ENCODE measurements around the gene CACNA1G. TPM values are rescaled to one million over a fixed set of nuclear protein-coding genes. Genes with fewer than 3 reads are reported as not detected.

The CACNA1G gene
- total RNA-seq, 1 donor from 2014 or later, result 0.07 TPM

DNA sequence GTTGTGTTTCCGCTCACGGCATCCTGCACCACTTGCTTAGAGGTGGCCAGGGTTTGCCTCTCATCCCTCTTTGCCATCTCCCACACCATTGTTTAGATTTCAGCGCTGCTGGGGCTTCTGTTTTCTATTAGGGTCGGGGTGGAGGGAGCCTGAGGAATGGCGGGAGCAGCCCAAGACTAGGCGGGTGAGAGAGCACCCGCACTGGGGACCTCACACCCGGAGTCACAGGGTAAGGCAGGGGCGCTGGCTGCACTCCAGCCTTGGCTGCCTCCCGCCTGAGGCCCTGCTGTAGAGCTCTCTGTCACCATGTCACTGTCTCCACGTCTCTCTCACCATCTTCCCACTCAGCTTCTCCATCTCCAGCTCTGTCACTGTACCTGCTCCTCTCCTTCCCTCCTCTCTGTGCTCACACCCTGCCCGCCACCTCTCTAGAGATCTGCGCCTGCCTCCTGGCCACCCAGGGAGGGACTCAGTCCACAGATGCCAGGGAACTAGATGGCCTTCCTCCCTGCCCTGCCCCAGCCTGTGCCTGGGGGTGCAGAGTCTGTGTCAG lies 41.4 kb downstream of the CACNA1G start:
- TF ChIP-seq CTCF (IDR thresholded peaks at IDR 0.05), result no peak
- Mint-ChIP-seq H3K9me3 (no peaks in the 10 kb centered on the region), H3K4me3 (no peak overlapping the region), H3K27me3 (peaks cover 35% of the 10 kb centered on the region), H3K27ac (no peak overlapping the region), H3K36me3 (ENCODE audit: low read depth) (no peaks in the 10 kb centered on the region), H3K4me1 (peaks cover 4% of the 10 kb centered on the region)
- ATAC-seq (ENCODE audit: low read depth) (no peak), DNase-seq (no peak)
- intact Hi-C loops (cut with micrococcal nuclease), result no loop called here
- ChIA-PET CTCF (no interaction called here), POLR2A (no interaction called here)

- ChIA-PET POLR2A (no interaction called here), CTCF (no interaction called here)
- Mint-ChIP-seq H3K4me1 (peaks cover 4% of the 10 kb centered on the region), H3K4me3 (no peak overlapping the region), H3K9me3 (no peaks in the 10 kb centered on the region), H3K27me3 (peaks cover 40% of the 10 kb centered on the region), H3K27ac (no peak overlapping the region), H3K36me3 (ENCODE audit: low read depth) (no peaks in the 10 kb centered on the region)
- intact Hi-C loops (cut with micrococcal nuclease), result no loop called here
- no peak for TF ChIP-seq CTCF (IDR thresholded peaks at IDR 0.05)
- no peak for ATAC-seq (ENCODE audit: low read depth)
- no peak for DNase-seq
Observed at GRCh38 chr17:50602836-50603235, 42.3 kb downstream of the CACNA1G start.

GRCh38 chr17:50603340-50603739 lies 42.8 kb downstream of the CACNA1G start:
- no peak overlapping the region for H3K27ac Mint-ChIP-seq
- peaks cover 3% of the 10 kb centered on the region for H3K4me1 Mint-ChIP-seq
- no peak for TF ChIP-seq CTCF (IDR thresholded peaks at IDR 0.05)

GRCh38 chr17:50604513-50604912 lies 44.0 kb downstream of the CACNA1G start:
- no peak for TF ChIP-seq CTCF (IDR thresholded peaks at IDR 0.05)
- no peak for ATAC-seq (ENCODE audit: low read depth)
- Mint-ChIP-seq H3K9me3 (no peaks in the 10 kb centered on the region), H3K4me3 (no peak overlapping the region), H3K4me1 (no peaks in the 10 kb centered on the region), H3K27me3 (peaks cover 40% of the 10 kb centered on the region), H3K27ac (no peak overlapping the region), H3K36me3 (ENCODE audit: low read depth) (no peaks in the 10 kb centered on the region)
- intact Hi-C loops (cut with micrococcal nuclease), result no loop called here
- ChIA-PET POLR2A (no interaction called here), CTCF (no interaction called here)
- DNase-seq, result no peak

More at GRCh38 chr17:50603340-50603739, 42.8 kb downstream of the CACNA1G start:
- ChIA-PET CTCF (no interaction called here), POLR2A (no interaction called here)
- H3K9me3 Mint-ChIP-seq, result no peaks in the 10 kb centered on the region
- H3K27me3 Mint-ChIP-seq, result peaks cover 40% of the 10 kb centered on the region
- intact Hi-C loops (cut with micrococcal nuclease), result no loop called here
- H3K4me3 Mint-ChIP-seq, result no peak overlapping the region
- ATAC-seq (ENCODE audit: low read depth) (no peak), DNase-seq (no peak)
- H3K36me3 Mint-ChIP-seq (ENCODE audit: low read depth), result no peaks in the 10 kb centered on the region

DNA sequence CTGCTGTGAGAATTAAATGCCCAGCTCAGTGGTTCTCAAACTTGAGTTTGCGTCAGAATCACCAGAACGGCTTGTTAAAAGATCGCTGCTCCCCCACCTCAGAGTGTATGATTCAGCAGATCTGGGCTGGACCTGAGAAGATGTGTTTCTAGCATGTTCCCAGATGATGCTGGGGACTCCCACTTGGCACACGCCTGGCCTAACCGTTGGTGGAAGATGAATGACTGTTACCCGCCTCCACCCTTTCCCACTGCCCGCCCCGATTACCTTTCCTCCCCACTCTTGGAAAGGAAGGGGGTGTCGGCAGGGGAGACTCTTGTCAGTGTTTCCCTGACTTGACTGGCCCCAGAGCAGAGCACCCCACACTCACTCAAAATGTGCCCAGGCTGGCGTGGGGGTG lies 44.9 kb downstream of the CACNA1G start:
- H3K4me1 Mint-ChIP-seq, result no peaks in the 10 kb centered on the region
- TF ChIP-seq CTCF (IDR thresholded peaks at IDR 0.05), result no peak
- ChIA-PET CTCF (no interaction called here), POLR2A (no interaction called here)
- no peak for ATAC-seq (ENCODE audit: low read depth)
- no peak overlapping the region for H3K27ac Mint-ChIP-seq
- DNase-seq, result no peak
- intact Hi-C loops (cut with micrococcal nuclease), result no loop called here
- H3K4me3 Mint-ChIP-seq, result no peak overlapping the region
- peaks cover 36% of the 10 kb centered on the region for H3K27me3 Mint-ChIP-seq
- H3K36me3 Mint-ChIP-seq (ENCODE audit: low read depth), result no peaks in the 10 kb centered on the region
- H3K9me3 Mint-ChIP-seq, result no peaks in the 10 kb centered on the region

All from activated B cell treated with CpG ODN at 0.5 μM for 24 hours (primary cell).